ENCODE results near the gene PDYN.

DNA sequence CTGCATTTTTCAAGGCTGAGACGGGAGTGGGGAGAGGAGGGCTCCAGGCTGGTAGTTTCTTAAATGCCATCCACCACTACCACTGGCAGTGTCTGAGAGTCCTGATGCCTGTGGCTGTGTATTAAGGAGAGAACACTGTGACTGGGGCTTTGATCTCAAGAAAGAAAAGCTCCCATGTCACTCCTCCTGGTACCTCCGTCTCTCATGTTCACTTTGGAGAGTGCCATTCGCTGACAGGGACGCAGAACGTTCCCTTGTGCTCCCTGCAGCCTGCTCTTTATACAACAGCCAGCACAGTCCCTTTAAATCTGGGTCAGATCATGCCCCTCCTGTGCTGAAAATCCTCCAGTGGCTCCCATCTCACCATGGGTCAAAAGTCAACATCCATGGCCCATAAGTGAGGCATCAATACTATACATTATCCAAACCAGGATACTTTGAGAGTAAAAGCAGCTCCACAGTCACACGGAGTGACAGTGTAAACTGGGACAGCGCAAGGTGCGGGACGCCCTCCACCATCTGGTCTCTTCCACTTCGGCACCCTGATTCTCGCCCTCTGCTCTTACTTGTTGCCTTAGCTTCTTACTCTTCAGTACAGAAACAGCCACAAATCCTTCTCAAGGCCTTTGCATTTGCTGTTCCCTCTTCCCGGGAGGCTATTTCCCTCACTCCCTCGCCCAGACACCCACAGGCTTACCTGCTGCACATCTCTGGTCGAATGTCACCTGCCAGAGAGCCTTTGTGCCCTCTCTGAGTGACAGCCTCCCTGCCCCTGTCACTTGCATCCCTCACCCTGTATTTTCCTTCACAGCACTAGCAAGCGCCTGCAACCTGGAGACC lies 20.0 kb downstream of the PDYN start:
- TF ChIP-seq POLR2A (IDR thresholded peaks at IDR 0.05; ENCODE audit: low read length) (no peak), GATA1 (IDR thresholded peaks at IDR 0.05; ENCODE audit: low read depth, low read length) (no peak)
